Omental fat pad (tissue), 4 donors: ENCODE results near the gene ARHGAP26. TPM values are rescaled to one million over a fixed set of nuclear protein-coding genes. Genes with fewer than 3 reads are reported as not detected.
A peak's percentile ranks its signal among the peaks of the same experiment; 100 is the strongest.

Experiments
- ATAC-seq: fragments of 150-250 bp; one replicate; pipeline ENCODE4 v1.9.1; 2016; ENCODE audit warnings: mild to moderate bottlenecking, moderate library complexity; ENCODE audit not compliant: low FRiP score
- DNase-seq: peaks from one replicate; pipeline ENCODE4 v3.0.0-alpha.2; 2019; ENCODE audit warnings: low spot score
- CTCF ChIP-seq, 3 donors: fragments of 450-650 bp; IDR thresholded peaks; one replicate each; pipeline ENCODE4 v1.5.1; 2016 to 2017; ENCODE audit warnings: antibody characterized with exemption in 3 of 3, mild to moderate bottlenecking in 3 of 3, moderate library complexity in 2 of 3
- total RNA-seq, 4 donors: library from RNA; depleted of rRNA; stranded (reverse); fragments of >200 nt; gene quantifications; one replicate each; pipeline ENCODE4 v1.1.0, GENCODE V29; 2016

The ARHGAP26 gene
- total RNA-seq, 4 donors from 2014 or later, result 40.4 to 134 (median 63.6) TPM

GRCh38 chr5:143124593-143124992 lies 354.4 kb downstream of the ARHGAP26 start:
- DNase-seq (no peak), ATAC-seq (no peak)
- TF ChIP-seq CTCF (IDR thresholded peaks at IDR 0.05), result no peak

GRCh38 chr5:143126174-143127019 lies 356.2 kb downstream of the ARHGAP26 start:
- ATAC-seq, result peak; percentile 39
- DNase-seq, result no peak
- no peak for TF ChIP-seq CTCF (IDR thresholded peaks at IDR 0.05)

GRCh38 chr5:143128412-143129071 lies 358.4 kb downstream of the ARHGAP26 start:
- no peak for DNase-seq
- no peak for ATAC-seq
- no peak for TF ChIP-seq CTCF (IDR thresholded peaks at IDR 0.05)

- TF ChIP-seq CTCF (IDR thresholded peaks at IDR 0.05), result no peak
- ATAC-seq (no peak), DNase-seq (no peak)
These were observed 359.0 kb downstream of the ARHGAP26 start for GRCh38 chr5:143129203-143129602.

GRCh38 chr5:143129910-143130612 lies 359.9 kb downstream of the ARHGAP26 start:
- DNase-seq (no peak), ATAC-seq (no peak)
- no peak for TF ChIP-seq CTCF (IDR thresholded peaks at IDR 0.05)

- ATAC-seq (no peak), DNase-seq (no peak)
- TF ChIP-seq CTCF (IDR thresholded peaks at IDR 0.05), result no peak
These were observed 360.6 kb downstream of the ARHGAP26 start for GRCh38 chr5:143130613-143131305.
